HCT116 (cell line): Measurements from ENCODE around the gene OSBPL5.

Experiments
- ATF3 ChIP-seq: IDR thresholded peaks from 2 replicates; pipeline ENCODE4 v1.6.1; 2012
- CTCF ChIP-seq, 3 experiments: fragments of 200-600 bp in 1 of 3; sonication (generic) in 1 of 3; IDR thresholded peaks in 2 of 3; conservative IDR thresholded peaks in 1 of 3; 2 replicates each; pipeline ENCODE4 v1.5.1; 2012 to 2017; ENCODE audit warnings: low read depth in 2 of 3, low read length in 2 of 3, antibody characterized with exemption in 1 of 3, borderline replicate concordance in 1 of 3, control low read depth in 1 of 3, mild to moderate bottlenecking in 1 of 3, mixed read lengths in 1 of 3, mixed run types in 1 of 3, moderate library complexity in 1 of 3; ENCODE audit not compliant: insufficient read depth in 1 of 3
- EZH2 ChIP-seq: fragments of 200-600 bp; sonication (generic); IDR thresholded peaks from 2 replicates; pipeline ENCODE4 v1.6.1; 2017; ENCODE audit warnings: antibody characterized with exemption, mixed run types
- MAX ChIP-seq: IDR thresholded peaks from 2 replicates; pipeline ENCODE4 v1.6.1; 2012
- POLR2A ChIP-seq: IDR thresholded peaks from 2 replicates; pipeline ENCODE4 v1.7.0; 2011; ENCODE audit warnings: borderline replicate concordance; ENCODE audit not compliant: insufficient read depth, insufficient read length; ENCODE audit errors: extremely low read depth
- POLR2AphosphoS5 ChIP-seq: IDR thresholded peaks from 2 replicates; pipeline ENCODE4 v1.6.1; 2011; ENCODE audit warnings: mild to moderate bottlenecking, low read depth, low read length, moderate library complexity
- SIN3A ChIP-seq: IDR thresholded peaks from 2 replicates; pipeline ENCODE4 v1.6.1; 2012; ENCODE audit warnings: low read depth
- TCF7L2 ChIP-seq: IDR thresholded peaks from 2 replicates; pipeline ENCODE4 v1.7.0; 2011; ENCODE audit warnings: borderline replicate concordance, inconsistent platforms; ENCODE audit not compliant: insufficient read depth, insufficient read length; ENCODE audit errors: extremely low read depth
- ZBTB33 ChIP-seq: IDR thresholded peaks from 2 replicates; pipeline ENCODE4 v1.6.1; 2011; ENCODE audit warnings: mild to moderate bottlenecking, low read length, moderate library complexity; ENCODE audit not compliant: insufficient replicate concordance; ENCODE audit errors: extremely low read depth

GRCh38 chr11:3166268-3167142 lies 1.4 kb upstream of the OSBPL5 start:
- TF ChIP-seq CTCF (IDR thresholded peaks at IDR 0.05 in 2 of 3, conservative IDR thresholded peaks at IDR 0.05 in 1 of 3; ENCODE audit: borderline replicate concordance in 1 of 3, insufficient read depth in 1 of 3, low read depth in 2 of 3, low read length in 2 of 3) = no peak
- TF ChIP-seq EZH2 = no peak
- no peak for TF ChIP-seq SIN3A
- no peak for TF ChIP-seq TCF7L2
- TF ChIP-seq POLR2A = no peak
- no peak for TF ChIP-seq MAX
- no peak for TF ChIP-seq ATF3
- TF ChIP-seq ZBTB33 = no peak
- no peak for TF ChIP-seq POLR2AphosphoS5
